GM13977 (cell line): ENCODE measurements around the gene CDKL2.

Source experiments
- DNase-seq: peaks from one replicate; pipeline ENCODE4 v3.0.0; 2012; ENCODE audit warnings: low spot score
- in situ Hi-C: fragments of 300-500 bp; cut with MboI; formaldehyde crosslinking; loops from one replicate; pipeline ENCODE4 v1.12.0; 2022; ENCODE audit warnings: low sequenced_read_pairs, low pct_unique_long_range_greater_than_20kb, mixed read lengths, inconsistent platforms; ENCODE audit not compliant: unreplicated experiment
- TF ChIP-seq, protein P1 (sequence below): IDR thresholded peaks from 2 replicates; pipeline ENCODE4 v1.5.1; 2012; ENCODE audit warnings: mild to moderate bottlenecking, control low read depth; ENCODE audit not compliant: insufficient read depth; ENCODE audit errors: extremely low read depth, missing control alignments

CDKL2 gene

DNA sequence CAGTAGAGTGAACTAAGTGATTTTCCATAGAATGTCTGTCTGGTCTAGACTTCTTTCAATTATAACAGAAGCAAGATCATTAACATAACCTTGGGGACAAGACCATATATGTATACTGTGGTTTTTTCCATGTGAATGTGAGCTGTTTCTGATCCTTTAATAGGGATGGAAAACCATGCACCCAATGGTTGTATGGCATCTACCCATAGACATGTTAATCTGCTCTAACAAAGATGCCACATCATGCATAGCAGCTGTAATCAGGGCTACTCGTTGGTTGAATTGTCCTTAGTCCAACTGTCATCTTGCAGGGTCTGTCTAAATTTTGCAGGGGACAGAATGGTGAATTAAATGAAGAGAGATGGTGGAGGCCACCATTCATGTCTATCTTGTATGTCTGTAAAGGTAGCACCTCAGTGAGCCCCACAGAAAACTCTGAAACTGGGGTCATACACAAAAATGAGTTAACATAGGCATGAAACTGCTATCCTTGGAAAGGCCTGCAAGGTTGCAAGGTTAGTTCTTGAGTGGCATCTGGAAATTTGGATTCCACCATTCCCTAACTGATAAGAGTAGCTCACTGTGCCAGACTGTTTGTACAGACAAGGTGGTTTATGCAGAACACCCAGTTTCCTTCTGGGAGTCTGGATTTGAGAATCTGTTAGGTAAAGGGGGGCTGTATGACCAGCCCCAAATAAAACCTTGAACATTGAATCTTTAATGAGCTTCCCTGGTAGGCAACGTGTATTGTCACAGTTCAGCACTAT, 99.6 kb downstream of the CDKL2 start:
- in situ Hi-C loops: no loop called here
- TF ChIP-seq, protein P1, sequence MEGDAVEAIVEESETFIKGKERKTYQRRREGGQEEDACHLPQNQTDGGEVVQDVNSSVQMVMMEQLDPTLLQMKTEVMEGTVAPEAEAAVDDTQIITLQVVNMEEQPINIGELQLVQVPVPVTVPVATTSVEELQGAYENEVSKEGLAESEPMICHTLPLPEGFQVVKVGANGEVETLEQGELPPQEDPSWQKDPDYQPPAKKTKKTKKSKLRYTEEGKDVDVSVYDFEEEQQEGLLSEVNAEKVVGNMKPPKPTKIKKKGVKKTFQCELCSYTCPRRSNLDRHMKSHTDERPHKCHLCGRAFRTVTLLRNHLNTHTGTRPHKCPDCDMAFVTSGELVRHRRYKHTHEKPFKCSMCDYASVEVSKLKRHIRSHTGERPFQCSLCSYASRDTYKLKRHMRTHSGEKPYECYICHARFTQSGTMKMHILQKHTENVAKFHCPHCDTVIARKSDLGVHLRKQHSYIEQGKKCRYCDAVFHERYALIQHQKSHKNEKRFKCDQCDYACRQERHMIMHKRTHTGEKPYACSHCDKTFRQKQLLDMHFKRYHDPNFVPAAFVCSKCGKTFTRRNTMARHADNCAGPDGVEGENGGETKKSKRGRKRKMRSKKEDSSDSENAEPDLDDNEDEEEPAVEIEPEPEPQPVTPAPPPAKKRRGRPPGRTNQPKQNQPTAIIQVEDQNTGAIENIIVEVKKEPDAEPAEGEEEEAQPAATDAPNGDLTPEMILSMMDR: no peak
- no peak for DNase-seq
